Skin of body (tissue), 2 donors: ENCODE data around the gene MAT1A. TPM values are rescaled to one million over a fixed set of nuclear protein-coding genes. Genes with fewer than 3 reads are reported as not detected.

ENCODE experiments used
- DNase-seq: peaks from one replicate; lab custom pipeline; 2025; lab: John Stamatoyannopoulos, UW
- total RNA-seq: library from RNA; depleted of rRNA; stranded (reverse); fragments of >200 nt; gene quantifications from one replicate; pipeline ENCODE4 v1.2.3, GENCODE V29; 2014

The MAT1A gene
- total RNA-seq, 1 donor from 2014 or later, result 0.30 TPM

GRCh38 chr10:80283119-80283518 is 6.3 kb downstream of the MAT1A start:
- DNase-seq, result no peak

GRCh38 chr10:80281784-80282765 is 7.4 kb downstream of the MAT1A start:
- DNase-seq, result no peak

GRCh38 chr10:80281292-80281691 is 8.2 kb downstream of the MAT1A start:
- DNase-seq, result no peak

GRCh38 chr10:80280071-80280800 is 9.2 kb downstream of the MAT1A start:
- DNase-seq, result no peak

- DNase-seq, result no peak
Measured at GRCh38 chr10:80279146-80279545, 10.3 kb downstream of the MAT1A start.

- no peak for DNase-seq
Measured at GRCh38 chr10:80278480-80278879, 11.0 kb downstream of the MAT1A start.

- DNase-seq, result no peak
Measured at GRCh38 chr10:80277567-80278250, 11.7 kb downstream of the MAT1A start.

GRCh38 chr10:80277016-80277415 is 12.4 kb downstream of the MAT1A start:
- DNase-seq, result no peak

GRCh38 chr10:80276335-80276734 is 13.1 kb downstream of the MAT1A start:
- no peak for DNase-seq

- no peak for DNase-seq
Measured at GRCh38 chr10:80275756-80276155, 13.7 kb downstream of the MAT1A start.

GRCh38 chr10:80275135-80275498 is 14.3 kb downstream of the MAT1A start:
- DNase-seq, result no peak

GRCh38 chr10:80274396-80275134 is 14.9 kb downstream of the MAT1A start:
- DNase-seq, result no peak

GRCh38 chr10:80273523-80274170 is 15.8 kb downstream of the MAT1A start:
- DNase-seq, result no peak

- no peak for DNase-seq
Measured at GRCh38 chr10:80272793-80273522, 16.5 kb downstream of the MAT1A start.

GRCh38 chr10:80271416-80271815 is 18.0 kb downstream of the MAT1A start:
- no peak for DNase-seq

- no peak for DNase-seq
Measured at GRCh38 chr10:80270887-80271286, 18.6 kb downstream of the MAT1A start.

- DNase-seq, result no peak
Measured at GRCh38 chr10:80268938-80269588, 20.4 kb downstream of the MAT1A start.

GRCh38 chr10:80268266-80268665 is 21.2 kb downstream of the MAT1A start:
- peak; percentile 34 for DNase-seq

- no peak for DNase-seq
Measured at GRCh38 chr10:80266513-80266863, 23.0 kb downstream of the MAT1A start.
